GM21723 (cell line): ENCODE results near the gene ENC1.

Source experiments
- ATAC-seq: cut with Tn5 transposase; IDR thresholded peaks from one replicate; pipeline ENCODE4 v1.9.1; 2021; ENCODE audit warnings: mild to moderate bottlenecking, moderate library complexity; ENCODE audit not compliant: unreplicated experiment

Gene ENC1

GRCh38 chr5:74632947-74633356 lies 7.6 kb downstream of the ENC1 start:
- no peak for ATAC-seq

- ATAC-seq: peak; percentile 95
Observed at GRCh38 chr5:74631081-74631953, 9.2 kb downstream of the ENC1 start.

- ATAC-seq: no peak
Observed at GRCh38 chr5:74630453-74631066, 10.0 kb downstream of the ENC1 start.

- ATAC-seq: no peak
Observed at GRCh38 chr5:74629326-74629725, 11.2 kb downstream of the ENC1 start.

GRCh38 chr5:74628359-74628758 lies 12.2 kb downstream of the ENC1 start:
- no peak for ATAC-seq

GRCh38 chr5:74627646-74628279 lies 12.8 kb downstream of the ENC1 start:
- ATAC-seq: no peak

GRCh38 chr5:74626386-74627222 lies 13.9 kb downstream of the ENC1 start:
- ATAC-seq: no peak

GRCh38 chr5:74625742-74626241 lies 14.7 kb downstream of the ENC1 start:
- no peak for ATAC-seq

GRCh38 chr5:74624931-74625505 lies 15.5 kb downstream of the ENC1 start:
- ATAC-seq: no peak

GRCh38 chr5:74624501-74624900 lies 16.0 kb downstream of the ENC1 start:
- no peak for ATAC-seq

- no peak for ATAC-seq
Observed at GRCh38 chr5:74623748-74624408, 16.6 kb downstream of the ENC1 start.

- ATAC-seq: no peak
Observed at GRCh38 chr5:74623006-74623611, 17.4 kb downstream of the ENC1 start.

- peak; percentile 63 for ATAC-seq
Observed at GRCh38 chr5:74622122-74622521, 18.4 kb downstream of the ENC1 start.

GRCh38 chr5:74621492-74621891 lies 19.0 kb downstream of the ENC1 start:
- ATAC-seq: no peak

- ATAC-seq: no peak
Observed at GRCh38 chr5:74619308-74619707, 21.2 kb downstream of the ENC1 start.

- ATAC-seq: no peak
Observed at GRCh38 chr5:74618106-74618505, 22.4 kb downstream of the ENC1 start.

GRCh38 chr5:74617202-74617601 lies 23.3 kb downstream of the ENC1 start:
- ATAC-seq: no peak

GRCh38 chr5:74616236-74617146 lies 24.0 kb downstream of the ENC1 start:
- ATAC-seq: no peak
